GM12891 (cell line): ENCODE data around the gene MDH1.

Experiments
- PAX5 ChIP-seq: IDR thresholded peaks from 2 replicates; pipeline ENCODE4 v1.6.1; 2011; ENCODE audit warnings: low read length, moderate library complexity, mild to moderate bottlenecking; ENCODE audit not compliant: insufficient read depth, severe bottlenecking
- POLR2A ChIP-seq: IDR thresholded peaks from 2 replicates; pipeline ENCODE4 v1.6.1; 2011; ENCODE audit warnings: low read depth, low read length, control low read depth
- POLR2AphosphoS5 ChIP-seq: IDR thresholded peaks from 2 replicates; pipeline ENCODE4 v1.6.1; 2011; ENCODE audit warnings: low read depth, low read length, control low read depth
- SPI1 ChIP-seq: IDR thresholded peaks from 2 replicates; pipeline ENCODE4 v1.6.1; 2011; ENCODE audit warnings: low read depth, low read length, control low read depth
- TAF1 ChIP-seq: IDR thresholded peaks from 2 replicates; pipeline ENCODE4 v1.6.1; 2011; ENCODE audit warnings: low read depth, low read length, control low read depth

DNA sequence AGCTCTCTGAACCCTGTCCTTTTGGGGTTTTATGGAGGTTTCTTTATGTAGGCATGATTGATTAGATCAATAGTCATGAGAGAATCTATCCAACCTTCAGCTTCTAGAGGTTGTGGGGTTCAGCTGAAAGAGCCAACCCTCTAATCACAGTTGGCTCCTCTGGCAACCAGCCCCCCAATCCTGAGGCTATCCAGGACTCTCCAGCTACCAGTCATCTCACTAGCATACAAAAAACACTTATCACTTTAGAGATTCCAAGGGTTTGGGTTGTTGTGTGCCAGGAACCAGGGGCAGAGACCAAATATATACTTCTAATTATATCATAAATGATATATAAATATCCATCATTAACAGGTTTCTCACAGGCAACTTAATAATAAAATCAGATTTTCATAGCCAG is 12.2 kb upstream of the MDH1 start:
- TF ChIP-seq POLR2A (no peak), TAF1 (no peak), PAX5 (no peak), POLR2AphosphoS5 (no peak), SPI1 (no peak)
